ENCODE measurements around the gene LCN15. TPM values are rescaled to one million over a fixed set of nuclear protein-coding genes. Genes with fewer than 3 reads are reported as not detected.

The LCN15 gene
- total RNA-seq, 1 experiment from 2014 or later: not detected

DNA sequence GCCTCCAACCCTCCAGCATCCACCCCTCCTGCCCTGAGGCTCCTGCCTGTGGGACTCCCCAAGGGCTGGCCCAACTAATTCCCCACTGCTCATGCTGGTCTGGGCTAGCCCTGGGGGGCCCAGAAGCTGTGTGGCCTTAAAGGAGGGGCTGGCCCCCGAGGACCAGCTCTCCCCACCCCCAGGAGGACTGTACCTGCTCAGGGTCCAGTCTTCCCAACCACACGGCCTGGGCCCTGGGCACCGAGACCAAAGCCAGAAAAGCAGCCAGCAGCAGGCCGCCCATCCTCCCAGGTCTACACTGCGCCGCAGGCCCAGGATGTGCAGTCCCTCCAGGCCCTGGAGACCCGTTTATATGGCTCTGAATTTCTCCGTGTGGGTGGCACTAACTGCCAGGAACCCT lies 16.1 kb downstream of the LCN15 start, which contains the start of gene LCN6:
Gene LCN6, minus strand, starts transcription at position 325 of the 400 bp plus-strand sequence. Its CDS starts 42 bp downstream, at position 283.
- WGBS (ENCODE audit: extremely low coverage, insufficient read length, low lambda C conversion rate): no CpG with 5 or more reads among the region's 8 CpGs
- H3K4me2 ChIP-seq (ENCODE audit: insufficient read depth, insufficient read length, low read length): no peak within 1 kb of the TSS
- H2AK5ac ChIP-seq (ENCODE audit: insufficient read length, low read length): no peak within 1 kb of the TSS
- H3T11ph ChIP-seq (ENCODE audit: low read length): no peak within 1 kb of the TSS
- H3K79me1 ChIP-seq (ENCODE audit: insufficient read depth, low read depth, low read length, poor library complexity, severe bottlenecking): no peaks in the 10 kb centered on the region
- H4K8ac ChIP-seq (replicated peaks; ENCODE audit: insufficient read length, low read depth, low read length): no peak within 1 kb of the TSS
- no peak within 1 kb of the TSS for H3K4me3 Mint-ChIP-seq
- no peak within 1 kb of the TSS for H3K56ac ChIP-seq (ENCODE audit: insufficient read length, low read depth, low read length)
- no peak within 1 kb of the TSS for H3K27ac ChIP-seq (ENCODE audit: insufficient read length, low read depth, low read length)
- no peak within 1 kb of the TSS for H2BK15ac ChIP-seq (ENCODE audit: low read depth, low read length)
- H3K4me1 ChIP-seq (ENCODE audit: insufficient read depth, low read length): no peaks in the 10 kb centered on the region
- no peaks in the 10 kb centered on the region for H4K20me1 ChIP-seq (ENCODE audit: control insufficient read depth, insufficient read depth, insufficient read length)
- H3K18ac ChIP-seq (ENCODE audit: insufficient read length, low read depth, low read length): no peak within 1 kb of the TSS
- H2BK12ac ChIP-seq (ENCODE audit: insufficient read length, low read depth, low read length): no peak within 1 kb of the TSS
- no peak within 1 kb of the TSS for H2BK5ac ChIP-seq (ENCODE audit: insufficient read length, low read length)
- no peak within 1 kb of the TSS for H3K4ac ChIP-seq (ENCODE audit: low read depth, low read length)
- H3K23me2 ChIP-seq (ENCODE audit: insufficient read length, low read depth, low read length, poor library complexity, severe bottlenecking): peaks cover 3% of the 10 kb centered on the region
- H3K4me1 Mint-ChIP-seq: peaks cover 3% of the 10 kb centered on the region in 2 experiments; a peak in 1 of 4 replicates
- no peak within 1 kb of the TSS for H4K5ac ChIP-seq (ENCODE audit: insufficient read length, low read depth, low read length)
- no peak for DNase-seq
- no peaks in the 10 kb centered on the region for H3K79me2 ChIP-seq (ENCODE audit: insufficient read depth, low read length)
- TF ChIP-seq, protein P1, sequence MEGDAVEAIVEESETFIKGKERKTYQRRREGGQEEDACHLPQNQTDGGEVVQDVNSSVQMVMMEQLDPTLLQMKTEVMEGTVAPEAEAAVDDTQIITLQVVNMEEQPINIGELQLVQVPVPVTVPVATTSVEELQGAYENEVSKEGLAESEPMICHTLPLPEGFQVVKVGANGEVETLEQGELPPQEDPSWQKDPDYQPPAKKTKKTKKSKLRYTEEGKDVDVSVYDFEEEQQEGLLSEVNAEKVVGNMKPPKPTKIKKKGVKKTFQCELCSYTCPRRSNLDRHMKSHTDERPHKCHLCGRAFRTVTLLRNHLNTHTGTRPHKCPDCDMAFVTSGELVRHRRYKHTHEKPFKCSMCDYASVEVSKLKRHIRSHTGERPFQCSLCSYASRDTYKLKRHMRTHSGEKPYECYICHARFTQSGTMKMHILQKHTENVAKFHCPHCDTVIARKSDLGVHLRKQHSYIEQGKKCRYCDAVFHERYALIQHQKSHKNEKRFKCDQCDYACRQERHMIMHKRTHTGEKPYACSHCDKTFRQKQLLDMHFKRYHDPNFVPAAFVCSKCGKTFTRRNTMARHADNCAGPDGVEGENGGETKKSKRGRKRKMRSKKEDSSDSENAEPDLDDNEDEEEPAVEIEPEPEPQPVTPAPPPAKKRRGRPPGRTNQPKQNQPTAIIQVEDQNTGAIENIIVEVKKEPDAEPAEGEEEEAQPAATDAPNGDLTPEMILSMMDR (conservative IDR thresholded peaks at IDR 0.05): no peak
- H3K27ac Mint-ChIP-seq: peak within 1 kb of the TSS in 1 of 3 experiments; percentile 55; a peak in 1 of 7 replicates
- H3K27me3 Mint-ChIP-seq (ENCODE audit: low read depth): peaks cover 19% of the 10 kb centered on the region
- no peak within 1 kb of the TSS for H2BK120ac ChIP-seq (ENCODE audit: low read depth, low read length, poor library complexity, severe bottlenecking)
- peaks cover 11 to 12% of the 10 kb centered on the region in 2 experiments for H3K9me3 Mint-ChIP-seq
- no peak within 1 kb of the TSS for H2BK20ac ChIP-seq (ENCODE audit: low read depth, low read length, poor library complexity, severe bottlenecking)
- no peak within 1 kb of the TSS for H2AFZ ChIP-seq (ENCODE audit: low read length)
- no peaks in the 10 kb centered on the region for H3K9me3 ChIP-seq (ENCODE audit: control insufficient read depth, low read depth, low read length)
- H4K91ac ChIP-seq (ENCODE audit: insufficient read length, low read depth, low read length): no peak within 1 kb of the TSS
- no peak within 1 kb of the TSS; the same call in 1 of the 2 replicates for H3K14ac ChIP-seq (ENCODE audit: insufficient read depth, low read length)
- no peak within 1 kb of the TSS for H3K9ac ChIP-seq (ENCODE audit: extremely low read depth, insufficient read length, low read length)
- H3K36me3 Mint-ChIP-seq (ENCODE audit: insufficient read depth in 1 of 3, low read depth in 3 of 3): peaks cover 0 to 6% (median 0%) of the 10 kb centered on the region in 3 experiments; a peak in 2 of 7 replicates
- H3K27me3 ChIP-seq (ENCODE audit: insufficient read depth, low read length): no peaks in the 10 kb centered on the region
- no peak within 1 kb of the TSS for H3K23ac ChIP-seq (ENCODE audit: insufficient read length, low read depth, low read length)
